ENCODE data around the gene HNRNPLL. TPM values are rescaled to one million over a fixed set of nuclear protein-coding genes. Genes with fewer than 3 reads are reported as not detected.

Gene HNRNPLL
- total and polyA plus RNA-seq, 3 donors from 2014 or later: 82.0 to 107 (median 85.1) TPM

- peak overlapping the region; percentile 86 to 92 for H3K4me3 ChIP-seq
- H3K36me3 ChIP-seq (ENCODE audit: low read depth, missing control alignments): no peaks in the 10 kb centered on the region
- intact Hi-C loops (cut with DNase I; ENCODE audit: low total_unique reads): no loop called here
- DNase-seq: no peak
- no peaks in the 10 kb centered on the region for H3K27me3 ChIP-seq
- WGBS, 2 donors: 2 to 4% methylated on average over 9 of the region's 9 CpGs
- H3K4me1 ChIP-seq: peaks cover 20% of the 10 kb centered on the region
- TF ChIP-seq, protein P1, sequence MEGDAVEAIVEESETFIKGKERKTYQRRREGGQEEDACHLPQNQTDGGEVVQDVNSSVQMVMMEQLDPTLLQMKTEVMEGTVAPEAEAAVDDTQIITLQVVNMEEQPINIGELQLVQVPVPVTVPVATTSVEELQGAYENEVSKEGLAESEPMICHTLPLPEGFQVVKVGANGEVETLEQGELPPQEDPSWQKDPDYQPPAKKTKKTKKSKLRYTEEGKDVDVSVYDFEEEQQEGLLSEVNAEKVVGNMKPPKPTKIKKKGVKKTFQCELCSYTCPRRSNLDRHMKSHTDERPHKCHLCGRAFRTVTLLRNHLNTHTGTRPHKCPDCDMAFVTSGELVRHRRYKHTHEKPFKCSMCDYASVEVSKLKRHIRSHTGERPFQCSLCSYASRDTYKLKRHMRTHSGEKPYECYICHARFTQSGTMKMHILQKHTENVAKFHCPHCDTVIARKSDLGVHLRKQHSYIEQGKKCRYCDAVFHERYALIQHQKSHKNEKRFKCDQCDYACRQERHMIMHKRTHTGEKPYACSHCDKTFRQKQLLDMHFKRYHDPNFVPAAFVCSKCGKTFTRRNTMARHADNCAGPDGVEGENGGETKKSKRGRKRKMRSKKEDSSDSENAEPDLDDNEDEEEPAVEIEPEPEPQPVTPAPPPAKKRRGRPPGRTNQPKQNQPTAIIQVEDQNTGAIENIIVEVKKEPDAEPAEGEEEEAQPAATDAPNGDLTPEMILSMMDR (IDR thresholded peaks at IDR 0.05): no peak
- TF ChIP-seq POLR2A (IDR thresholded peaks at IDR 0.05): no peak
- H3K27ac ChIP-seq: peak overlapping the region; percentile 91 to 99
- H3K9me3 ChIP-seq: no peaks in the 10 kb centered on the region
Measured at GRCh38 chr2:38600921-38601455, 1.7 kb downstream of the HNRNPLL start.

- Histone ChIP-seq H3K27me3 (no peaks in the 10 kb centered on the region), H3K36me3 (ENCODE audit: low read depth, missing control alignments) (no peaks in the 10 kb centered on the region), H3K4me3 (peak overlapping the region; percentile 86 to 92), H3K27ac (peak overlapping the region; percentile 91 to 99), H3K9me3 (no peaks in the 10 kb centered on the region), H3K4me1 (peaks cover 20% of the 10 kb centered on the region)
- intact Hi-C loops (cut with DNase I; ENCODE audit: low total_unique reads): no loop called here
- WGBS, 2 donors: 11 to 14% methylated on average over 15 of the region's 15 CpGs
- DNase-seq: peak; percentile 65
- no peak for TF ChIP-seq POLR2A (IDR thresholded peaks at IDR 0.05)
- TF ChIP-seq, protein P1 (IDR thresholded peaks at IDR 0.05): no peak
Measured at GRCh38 chr2:38600242-38600891, 2.4 kb downstream of the HNRNPLL start.

- TF ChIP-seq, protein P1 (IDR thresholded peaks at IDR 0.05): no peak
- TF ChIP-seq POLR2A (IDR thresholded peaks at IDR 0.05): no peak
- no peaks in the 10 kb centered on the region for H3K9me3 ChIP-seq
- H3K4me3 ChIP-seq: peak overlapping the region in 1 of 2 donors; percentile 86
- peak overlapping the region; percentile 91 to 99 for H3K27ac ChIP-seq
- intact Hi-C loops (cut with DNase I; ENCODE audit: low total_unique reads): no loop called here
- 6 to 11% methylated on average over 4 of the region's 4 CpGs for WGBS, 2 donors
- peaks cover 20% of the 10 kb centered on the region for H3K4me1 ChIP-seq
- no peak for DNase-seq
- H3K36me3 ChIP-seq (ENCODE audit: low read depth, missing control alignments): no peaks in the 10 kb centered on the region
- no peaks in the 10 kb centered on the region for H3K27me3 ChIP-seq
Measured at GRCh38 chr2:38599706-38600105, 3.0 kb downstream of the HNRNPLL start.

DNA sequence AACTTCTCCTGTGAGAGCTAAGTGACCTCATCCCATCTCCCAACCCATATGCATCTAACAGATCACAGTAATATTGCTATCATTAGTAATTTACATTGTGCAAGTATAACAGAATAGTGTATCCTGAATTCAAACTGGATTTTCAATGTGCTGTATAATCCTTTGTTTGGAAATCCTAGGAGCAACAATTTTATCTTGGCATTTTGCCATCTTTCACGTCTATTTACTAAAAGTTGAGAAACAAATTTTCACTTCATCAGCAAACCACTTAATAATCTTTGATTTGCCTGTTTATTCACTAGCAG lies 3.8 kb downstream of the HNRNPLL start:
- Histone ChIP-seq H3K27ac (peak overlapping the region; percentile 91 to 99), H3K9me3 (no peaks in the 10 kb centered on the region), H3K4me1 (peaks cover 20% of the 10 kb centered on the region), H3K4me3 (no peak overlapping the region), H3K27me3 (no peaks in the 10 kb centered on the region), H3K36me3 (ENCODE audit: low read depth, missing control alignments) (no peaks in the 10 kb centered on the region)
- no peak for DNase-seq
- intact Hi-C loops (cut with DNase I; ENCODE audit: low total_unique reads): no loop called here
- WGBS, 2 donors: 0% methylated on average over 1 of the region's 1 CpG
- TF ChIP-seq POLR2A (IDR thresholded peaks at IDR 0.05): no peak
- TF ChIP-seq, protein P1 (IDR thresholded peaks at IDR 0.05): no peak

Measured in testis (tissue), 3 donors.